Measurements from ENCODE around the gene ADRA2C. TPM values are rescaled to one million over a fixed set of nuclear protein-coding genes. Genes with fewer than 3 reads are reported as not detected.

Gene ADRA2C
- total RNA-seq, 3 donors from 2014 or later = 1.6 to 6.9 (median 3.5) TPM

DNA sequence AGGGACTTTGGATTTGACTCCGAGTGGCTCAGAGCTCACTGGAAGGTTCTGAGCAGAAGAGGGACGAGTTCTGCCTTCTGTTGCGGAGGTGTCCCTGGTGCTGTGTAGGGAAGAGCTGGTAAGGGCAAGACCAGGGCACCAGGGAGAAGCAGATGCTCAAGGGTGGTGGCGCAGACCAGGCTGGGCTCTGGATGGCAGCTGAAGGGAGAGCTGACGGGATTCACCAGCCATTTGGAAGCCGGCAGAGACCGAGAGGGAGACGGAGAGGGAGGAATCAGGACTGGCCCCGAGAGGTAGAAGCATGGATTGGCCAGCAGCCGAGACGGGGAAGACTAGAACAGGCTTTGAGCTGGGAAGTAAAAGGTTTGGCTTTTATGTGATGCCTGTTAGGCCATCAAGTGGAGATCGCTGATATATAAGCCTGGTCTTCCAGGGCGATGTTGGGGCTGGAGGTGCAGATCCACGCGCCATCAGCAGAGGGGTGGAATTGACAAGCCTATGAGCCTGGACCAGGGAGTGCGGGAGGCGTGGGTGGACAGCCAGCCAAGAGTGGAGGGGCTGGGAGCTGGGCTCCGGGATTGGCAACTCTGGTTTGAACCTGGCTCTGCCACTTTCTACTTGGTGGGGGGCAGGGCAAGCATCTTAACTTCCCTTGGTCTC lies 43.4 kb downstream of the ADRA2C start:
- H3K9me3 ChIP-seq = no peaks in the 10 kb centered on the region
- no peak overlapping the region for H3K4me3 ChIP-seq
- DNase-seq (ENCODE audit: low spot score in 2 of 2) = no peak
- intact Hi-C loops (cut with DNase I; ENCODE audit: low total_unique reads) = loop anchor here (1.0 kb wide), 1 partner anchor 12 kb away; no protein-coding TSS in a partner anchor
- no peaks in the 10 kb centered on the region for H3K36me3 ChIP-seq
- no peaks in the 10 kb centered on the region for H3K4me1 ChIP-seq
- TF ChIP-seq, protein P1, sequence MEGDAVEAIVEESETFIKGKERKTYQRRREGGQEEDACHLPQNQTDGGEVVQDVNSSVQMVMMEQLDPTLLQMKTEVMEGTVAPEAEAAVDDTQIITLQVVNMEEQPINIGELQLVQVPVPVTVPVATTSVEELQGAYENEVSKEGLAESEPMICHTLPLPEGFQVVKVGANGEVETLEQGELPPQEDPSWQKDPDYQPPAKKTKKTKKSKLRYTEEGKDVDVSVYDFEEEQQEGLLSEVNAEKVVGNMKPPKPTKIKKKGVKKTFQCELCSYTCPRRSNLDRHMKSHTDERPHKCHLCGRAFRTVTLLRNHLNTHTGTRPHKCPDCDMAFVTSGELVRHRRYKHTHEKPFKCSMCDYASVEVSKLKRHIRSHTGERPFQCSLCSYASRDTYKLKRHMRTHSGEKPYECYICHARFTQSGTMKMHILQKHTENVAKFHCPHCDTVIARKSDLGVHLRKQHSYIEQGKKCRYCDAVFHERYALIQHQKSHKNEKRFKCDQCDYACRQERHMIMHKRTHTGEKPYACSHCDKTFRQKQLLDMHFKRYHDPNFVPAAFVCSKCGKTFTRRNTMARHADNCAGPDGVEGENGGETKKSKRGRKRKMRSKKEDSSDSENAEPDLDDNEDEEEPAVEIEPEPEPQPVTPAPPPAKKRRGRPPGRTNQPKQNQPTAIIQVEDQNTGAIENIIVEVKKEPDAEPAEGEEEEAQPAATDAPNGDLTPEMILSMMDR (IDR thresholded peaks at IDR 0.05) = no peak
- TF ChIP-seq POLR2AphosphoS5 (IDR thresholded peaks at IDR 0.05) = no peak
- no peak for TF ChIP-seq POLR2A (IDR thresholded peaks at IDR 0.05)
- no peak overlapping the region for H3K27ac ChIP-seq
- H3K27me3 ChIP-seq = peaks cover 0 to 44% of the 10 kb centered on the region in 2 donors

DNA sequence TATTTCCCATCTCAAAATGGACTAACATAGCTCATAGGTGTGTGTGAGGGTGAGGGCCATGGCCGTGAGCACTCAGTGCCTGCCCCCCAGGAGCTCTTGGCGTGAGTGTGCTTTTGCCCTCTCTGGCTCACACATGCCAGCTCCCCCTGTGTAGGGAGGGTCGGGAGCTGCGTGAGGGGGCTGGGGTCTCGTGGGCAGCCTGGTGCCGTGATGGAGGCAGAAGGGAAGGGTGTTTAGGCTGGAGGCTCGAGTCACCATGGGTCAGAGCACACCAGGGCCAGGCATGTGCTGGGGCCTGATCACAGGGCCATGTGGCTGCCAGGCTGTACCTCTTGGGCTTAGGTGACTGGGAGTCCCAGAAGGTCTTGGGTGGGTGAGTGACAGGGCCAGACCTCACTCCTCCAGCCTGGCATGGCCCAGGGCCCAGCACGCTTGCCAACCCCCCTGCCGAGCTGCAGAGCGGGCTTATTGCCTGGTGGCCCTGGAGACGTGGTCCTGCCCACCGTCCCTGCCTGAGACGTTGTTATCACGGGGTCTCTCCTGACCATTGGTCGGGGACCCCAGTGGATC lies 44.0 kb downstream of the ADRA2C start:
- Histone ChIP-seq H3K4me3 (no peak overlapping the region), H3K9me3 (no peaks in the 10 kb centered on the region), H3K4me1 (no peaks in the 10 kb centered on the region), H3K27me3 (peaks cover 0 to 44% of the 10 kb centered on the region in 2 donors), H3K36me3 (no peaks in the 10 kb centered on the region), H3K27ac (no peak overlapping the region)
- TF ChIP-seq POLR2AphosphoS5 (IDR thresholded peaks at IDR 0.05) (no peak), POLR2A (IDR thresholded peaks at IDR 0.05) (no peak)
- TF ChIP-seq, protein P1 (IDR thresholded peaks at IDR 0.05) = no peak
- no peak for DNase-seq (ENCODE audit: low spot score in 2 of 2)
- intact Hi-C loops (cut with DNase I; ENCODE audit: low total_unique reads) = loop anchor here (1.0 kb wide), 1 partner anchor 13 kb away; no protein-coding TSS in a partner anchor

DNA sequence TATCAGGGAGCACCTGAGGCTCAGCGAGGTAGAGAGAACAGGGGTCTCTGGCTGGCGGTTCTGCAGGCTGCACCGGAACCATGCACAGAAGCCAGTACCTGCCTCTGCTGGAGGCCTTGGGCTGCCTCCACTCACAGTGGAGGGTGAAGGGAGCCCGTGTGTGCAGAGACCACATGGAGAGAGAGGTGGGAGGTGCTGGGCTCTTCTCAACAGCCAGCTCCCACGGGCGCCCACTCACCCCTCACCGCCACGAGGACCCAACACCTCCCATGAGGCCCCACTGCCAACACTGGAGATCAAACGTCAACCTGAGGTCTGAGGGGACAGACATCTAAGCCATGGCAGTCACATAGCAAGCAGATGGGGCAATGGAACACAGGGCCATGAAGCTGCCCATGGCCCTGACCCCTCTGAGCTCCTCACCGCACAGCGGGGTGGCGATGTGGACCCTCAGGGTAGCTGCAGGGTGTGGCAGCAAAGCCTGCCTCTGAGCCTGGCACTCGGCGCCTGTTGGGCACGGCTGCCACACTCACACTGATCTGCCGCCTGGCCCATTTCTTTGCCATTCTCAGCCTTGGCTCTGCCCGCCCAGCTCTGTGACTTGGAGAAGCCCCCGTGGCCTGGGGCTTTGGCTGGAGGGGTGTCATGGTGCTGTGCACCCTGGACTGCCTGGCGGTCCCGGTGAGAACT lies 44.8 kb downstream of the ADRA2C start:
- Histone ChIP-seq H3K36me3 (no peaks in the 10 kb centered on the region), H3K27ac (no peak overlapping the region), H3K4me1 (no peaks in the 10 kb centered on the region), H3K27me3 (peaks cover 0 to 44% of the 10 kb centered on the region in 2 donors), H3K9me3 (no peaks in the 10 kb centered on the region), H3K4me3 (no peak overlapping the region)
- intact Hi-C loops (cut with DNase I; ENCODE audit: low total_unique reads) = loop anchor here (1.0 kb wide), 1 partner anchor 14 kb away; no protein-coding TSS in a partner anchor
- TF ChIP-seq, protein P1 (IDR thresholded peaks at IDR 0.05) = no peak
- TF ChIP-seq POLR2AphosphoS5 (IDR thresholded peaks at IDR 0.05) (no peak), POLR2A (IDR thresholded peaks at IDR 0.05) (no peak)
- no peak for DNase-seq (ENCODE audit: low spot score in 2 of 2)

DNA sequence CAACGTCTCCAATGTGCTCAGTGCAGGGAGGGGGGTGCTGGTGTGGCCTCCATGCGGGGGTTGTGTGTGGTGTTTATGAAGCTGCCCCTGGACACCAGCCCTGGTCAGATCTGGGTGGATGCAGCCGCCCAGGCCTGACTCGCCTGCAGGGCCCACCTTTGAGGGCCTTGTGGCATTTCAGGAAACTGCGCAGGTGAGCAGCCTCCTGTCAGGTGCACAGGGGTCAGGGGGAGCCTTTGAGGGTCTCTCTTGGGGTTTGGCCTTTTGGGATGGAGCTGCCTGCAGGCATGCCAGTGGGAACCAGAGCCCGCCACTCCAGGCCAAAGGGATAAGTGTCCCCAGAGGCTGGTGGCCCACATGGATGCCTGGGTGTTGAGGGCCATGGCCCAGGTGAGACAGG lies 45.4 kb downstream of the ADRA2C start:
- intact Hi-C loops (cut with DNase I; ENCODE audit: low total_unique reads) = no loop called here
- TF ChIP-seq POLR2A (IDR thresholded peaks at IDR 0.05) (no peak), POLR2AphosphoS5 (IDR thresholded peaks at IDR 0.05) (no peak)
- TF ChIP-seq, protein P1 (IDR thresholded peaks at IDR 0.05) = no peak
- Histone ChIP-seq H3K4me3 (no peak overlapping the region), H3K4me1 (no peaks in the 10 kb centered on the region), H3K36me3 (no peaks in the 10 kb centered on the region), H3K27me3 (peaks cover 0 to 42% of the 10 kb centered on the region in 2 donors), H3K27ac (no peak overlapping the region), H3K9me3 (no peaks in the 10 kb centered on the region)
- DNase-seq (ENCODE audit: low spot score in 2 of 2) = no peak
